GM23338 (cell line): ENCODE results near the gene FAT4. TPM values are rescaled to one million over a fixed set of nuclear protein-coding genes. Genes with fewer than 3 reads are reported as not detected.

Experiments
- ATAC-seq: fragments of 200-7000 bp; cut with Tn5 transposase; 3 replicates; pipeline ENCODE4 v1.9.1; 2020
- DNase-seq: peaks from one replicate; pipeline ENCODE4 v3.0.0-alpha.2; 2015; ENCODE audit warnings: low spot score
- H2AFZ ChIP-seq: fragments of 200-600 bp; sonication (generic); 2 replicates; pipeline ENCODE4 v1.8.0; 2016; ENCODE audit warnings: antibody characterized with exemption, mild to moderate bottlenecking, moderate library complexity
- H3F3A ChIP-seq: fragments of 200-600 bp; sonication (generic); replicated peaks from 2 replicates; pipeline ENCODE4 v1.8.0; 2017; ENCODE audit warnings: antibody characterized with exemption, mixed run types, low read depth
- H3K27ac ChIP-seq: fragments of 200-600 bp; sonication (generic); 2 replicates; pipeline ENCODE4 v1.6.1; 2016; ENCODE audit warnings: low read depth
- H3K27me3 ChIP-seq: fragments of 200-600 bp; sonication (generic); 2 replicates; pipeline ENCODE4 v1.8.0; 2016; ENCODE audit warnings: mild to moderate bottlenecking, mixed run types, moderate library complexity; ENCODE audit not compliant: insufficient read depth
- H3K36me3 ChIP-seq: fragments of 200-600 bp; sonication (generic); 2 replicates; pipeline ENCODE4 v1.8.0; 2016; ENCODE audit warnings: mild to moderate bottlenecking; ENCODE audit not compliant: insufficient read depth
- H3K4me1 ChIP-seq: fragments of 200-600 bp; sonication (generic); 2 replicates; pipeline ENCODE4 v1.8.0; 2016; ENCODE audit warnings: mild to moderate bottlenecking, moderate library complexity; ENCODE audit not compliant: insufficient read depth
- H3K4me2 ChIP-seq: fragments of 200-600 bp; sonication (generic); 2 replicates; pipeline ENCODE4 v1.7.1; 2017; ENCODE audit warnings: mixed run types
- H3K4me3 ChIP-seq: fragments of 200-600 bp; sonication (generic); 2 replicates; pipeline ENCODE4 v1.6.1; 2016; ENCODE audit warnings: mixed run types
- H3K79me2 ChIP-seq: fragments of 200-600 bp; sonication (generic); replicated peaks from 2 replicates; pipeline ENCODE4 v1.8.0; 2017; ENCODE audit warnings: mild to moderate bottlenecking; ENCODE audit not compliant: insufficient read depth
- H3K9me2 ChIP-seq: fragments of 200-600 bp; sonication (generic); 2 replicates; pipeline ENCODE4 v1.8.0; 2017; ENCODE audit not compliant: insufficient read depth
- H4K20me1 ChIP-seq: fragments of 200-600 bp; sonication (generic); replicated peaks from 2 replicates; pipeline ENCODE4 v1.8.0; 2017; ENCODE audit warnings: mild to moderate bottlenecking; ENCODE audit not compliant: insufficient read depth
- H3K27ac Mint-ChIP-seq: 2 replicates; pipeline ENCODE4 v1.8.0; 2020; ENCODE audit warnings: inconsistent platforms, mild to moderate bottlenecking, moderate library complexity, mixed read lengths
- H3K27me3 Mint-ChIP-seq: 3 replicates; pipeline ENCODE4 v1.8.0; 2022; ENCODE audit warnings: low read depth, mild to moderate bottlenecking, moderate library complexity, mixed read lengths, inconsistent platforms; ENCODE audit not compliant: insufficient read depth, poor library complexity
- H3K36me3 Mint-ChIP-seq: 3 replicates; pipeline ENCODE4 v1.8.0; 2021; ENCODE audit warnings: low read depth, mild to moderate bottlenecking, inconsistent platforms, moderate library complexity, mixed read lengths
- H3K4me1 Mint-ChIP-seq: 3 replicates; pipeline ENCODE4 v1.8.0; 2020; ENCODE audit warnings: mild to moderate bottlenecking, inconsistent platforms, mixed read lengths
- H3K4me3 Mint-ChIP-seq: 3 replicates; pipeline ENCODE4 v1.8.0; 2021; ENCODE audit warnings: moderate library complexity, mild to moderate bottlenecking, inconsistent platforms, mixed read lengths
- H3K9me3 Mint-ChIP-seq: 3 replicates; pipeline ENCODE4 v1.8.0; 2020; ENCODE audit warnings: moderate library complexity, mild to moderate bottlenecking, inconsistent platforms, mixed read lengths
- long read RNA-seq: library from polyadenylated mRNA; unstranded; transcript quantifications from one replicate; pipeline ENCODE4 v2.0.0, GENCODE V29; 2020; ENCODE audit not compliant: unreplicated experiment
- polyA plus RNA-seq: library from polyadenylated mRNA; unstranded; fragments of >200 nt; fragmentation: Nextera tagmentation; extraction: Ambion mirVana; gene quantifications from 2 replicates; pipeline ENCODE4 v1.2.1, GENCODE V29; 2016
- total RNA-seq: library from RNA; depleted of rRNA; stranded (reverse); fragments of >200 nt; shearing (Covaris generic); gene quantifications from 2 replicates; pipeline ENCODE4 v1.2.3, GENCODE V29; 2014; rRNA removed
- TF ChIP-seq, protein P1 (sequence below), 2 experiments: fragments of 200-600 bp in 1 of 2; sonication (generic) in 1 of 2; conservative IDR thresholded peaks; 2 replicates each; pipeline versions ENCODE4 v1.5.1 to v1.6.1; 2016 to 2017; ENCODE audit warnings: antibody characterized with exemption in 2 of 2, low read depth in 2 of 2, mild to moderate bottlenecking in 2 of 2, moderate library complexity in 1 of 2
- TF ChIP-seq, protein P2 (sequence below): fragments of 250-450 bp; sonication (Bioruptor Pico); IDR thresholded peaks from 2 replicates; pipeline ENCODE4 v1.5.0; 2020; ENCODE audit warnings: mild to moderate bottlenecking, moderate library complexity

The FAT4 gene, protein sequence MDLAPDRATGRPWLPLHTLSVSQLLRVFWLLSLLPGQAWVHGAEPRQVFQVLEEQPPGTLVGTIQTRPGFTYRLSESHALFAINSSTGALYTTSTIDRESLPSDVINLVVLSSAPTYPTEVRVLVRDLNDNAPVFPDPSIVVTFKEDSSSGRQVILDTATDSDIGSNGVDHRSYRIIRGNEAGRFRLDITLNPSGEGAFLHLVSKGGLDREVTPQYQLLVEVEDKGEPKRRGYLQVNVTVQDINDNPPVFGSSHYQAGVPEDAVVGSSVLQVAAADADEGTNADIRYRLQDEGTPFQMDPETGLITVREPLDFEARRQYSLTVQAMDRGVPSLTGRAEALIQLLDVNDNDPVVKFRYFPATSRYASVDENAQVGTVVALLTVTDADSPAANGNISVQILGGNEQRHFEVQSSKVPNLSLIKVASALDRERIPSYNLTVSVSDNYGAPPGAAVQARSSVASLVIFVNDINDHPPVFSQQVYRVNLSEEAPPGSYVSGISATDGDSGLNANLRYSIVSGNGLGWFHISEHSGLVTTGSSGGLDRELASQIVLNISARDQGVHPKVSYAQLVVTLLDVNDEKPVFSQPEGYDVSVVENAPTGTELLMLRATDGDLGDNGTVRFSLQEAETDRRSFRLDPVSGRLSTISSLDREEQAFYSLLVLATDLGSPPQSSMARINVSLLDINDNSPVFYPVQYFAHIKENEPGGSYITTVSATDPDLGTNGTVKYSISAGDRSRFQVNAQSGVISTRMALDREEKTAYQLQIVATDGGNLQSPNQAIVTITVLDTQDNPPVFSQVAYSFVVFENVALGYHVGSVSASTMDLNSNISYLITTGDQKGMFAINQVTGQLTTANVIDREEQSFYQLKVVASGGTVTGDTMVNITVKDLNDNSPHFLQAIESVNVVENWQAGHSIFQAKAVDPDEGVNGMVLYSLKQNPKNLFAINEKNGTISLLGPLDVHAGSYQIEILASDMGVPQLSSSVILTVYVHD (N-terminal part only)
- 6.1 and 6.8 TPM in 2 replicates for total RNA-seq
- 0.53 and 0.68 TPM in 2 replicates for polyA plus RNA-seq
- long read RNA-seq, result 0 reads

DNA sequence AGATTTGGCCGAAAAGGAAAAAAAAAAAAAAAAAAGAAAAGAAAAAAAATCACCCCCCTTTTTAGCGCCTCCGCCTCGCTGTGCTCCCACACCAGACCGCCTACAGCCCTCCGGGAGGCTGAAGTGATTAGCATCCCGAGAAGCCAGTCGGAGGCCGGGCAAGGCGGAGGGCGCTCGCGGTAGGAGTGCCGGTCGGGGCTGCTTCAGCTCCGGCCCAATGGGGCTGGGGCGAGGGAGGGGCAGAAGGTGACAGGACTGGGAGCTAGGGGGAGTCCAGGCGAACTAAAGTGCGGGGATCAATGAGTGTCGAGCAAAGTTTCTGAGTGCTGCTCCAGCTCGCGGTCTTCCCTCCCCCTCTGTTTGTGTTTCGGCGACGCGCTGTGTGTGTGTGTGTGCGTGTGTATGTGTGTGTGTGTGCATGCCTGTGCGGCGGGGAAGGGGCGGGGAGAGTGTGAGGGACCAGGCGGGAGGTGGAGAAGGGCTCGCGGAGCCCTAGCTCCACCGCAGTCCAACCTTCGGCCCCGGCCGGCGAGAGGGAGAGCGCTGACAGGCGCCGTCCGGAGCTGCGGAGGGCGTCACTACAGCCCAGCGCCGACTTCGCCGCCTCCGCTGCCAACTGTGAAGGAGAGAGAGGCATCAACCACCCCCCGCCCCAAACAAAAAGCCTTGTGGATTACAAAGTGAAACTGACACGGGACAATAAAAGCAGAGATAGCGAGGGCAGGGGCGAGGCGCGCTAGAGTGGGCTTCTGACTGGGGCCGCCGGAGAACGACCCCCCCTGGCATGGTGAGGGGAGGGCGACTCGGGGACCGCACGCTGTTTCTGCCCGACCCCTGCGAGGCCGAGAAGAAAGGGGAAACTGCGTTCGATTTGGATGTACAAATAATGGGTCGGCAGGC lies at the start of gene FAT4:
TSS of gene FAT4 (plus strand) at position 280 of the 900 bp plus-strand sequence. CDS start 1,457 bp downstream, outside the sequence.
- DNase-seq (peak; percentile 94), ATAC-seq (peak; percentile 78)
- peak within 1 kb of the TSS; percentile 98 for H3K4me2 ChIP-seq
- peaks cover 44% of the 10 kb centered on the region for H3K27me3 Mint-ChIP-seq
- no peaks in the 10 kb centered on the region for H3K36me3 Mint-ChIP-seq
- H3K9me2 ChIP-seq, result no peaks in the 10 kb centered on the region
- H3K27me3 ChIP-seq, result peaks cover 35% of the 10 kb centered on the region
- peaks cover 17% of the 10 kb centered on the region for H3K4me1 ChIP-seq
- H3K9me3 Mint-ChIP-seq, result no peaks in the 10 kb centered on the region; the same call in 2 of the 3 replicates
- peak within 1 kb of the TSS; percentile 92 for H3K4me3 ChIP-seq
- TF ChIP-seq, protein P1, sequence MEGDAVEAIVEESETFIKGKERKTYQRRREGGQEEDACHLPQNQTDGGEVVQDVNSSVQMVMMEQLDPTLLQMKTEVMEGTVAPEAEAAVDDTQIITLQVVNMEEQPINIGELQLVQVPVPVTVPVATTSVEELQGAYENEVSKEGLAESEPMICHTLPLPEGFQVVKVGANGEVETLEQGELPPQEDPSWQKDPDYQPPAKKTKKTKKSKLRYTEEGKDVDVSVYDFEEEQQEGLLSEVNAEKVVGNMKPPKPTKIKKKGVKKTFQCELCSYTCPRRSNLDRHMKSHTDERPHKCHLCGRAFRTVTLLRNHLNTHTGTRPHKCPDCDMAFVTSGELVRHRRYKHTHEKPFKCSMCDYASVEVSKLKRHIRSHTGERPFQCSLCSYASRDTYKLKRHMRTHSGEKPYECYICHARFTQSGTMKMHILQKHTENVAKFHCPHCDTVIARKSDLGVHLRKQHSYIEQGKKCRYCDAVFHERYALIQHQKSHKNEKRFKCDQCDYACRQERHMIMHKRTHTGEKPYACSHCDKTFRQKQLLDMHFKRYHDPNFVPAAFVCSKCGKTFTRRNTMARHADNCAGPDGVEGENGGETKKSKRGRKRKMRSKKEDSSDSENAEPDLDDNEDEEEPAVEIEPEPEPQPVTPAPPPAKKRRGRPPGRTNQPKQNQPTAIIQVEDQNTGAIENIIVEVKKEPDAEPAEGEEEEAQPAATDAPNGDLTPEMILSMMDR (conservative IDR thresholded peaks at IDR 0.05; ENCODE audit: low read depth in 2 of 2), result 0 out of 4 replicates have a peak, but pooled peaks of 1 of the 2 experiments have one; percentile 11
- TF ChIP-seq, protein P2, sequence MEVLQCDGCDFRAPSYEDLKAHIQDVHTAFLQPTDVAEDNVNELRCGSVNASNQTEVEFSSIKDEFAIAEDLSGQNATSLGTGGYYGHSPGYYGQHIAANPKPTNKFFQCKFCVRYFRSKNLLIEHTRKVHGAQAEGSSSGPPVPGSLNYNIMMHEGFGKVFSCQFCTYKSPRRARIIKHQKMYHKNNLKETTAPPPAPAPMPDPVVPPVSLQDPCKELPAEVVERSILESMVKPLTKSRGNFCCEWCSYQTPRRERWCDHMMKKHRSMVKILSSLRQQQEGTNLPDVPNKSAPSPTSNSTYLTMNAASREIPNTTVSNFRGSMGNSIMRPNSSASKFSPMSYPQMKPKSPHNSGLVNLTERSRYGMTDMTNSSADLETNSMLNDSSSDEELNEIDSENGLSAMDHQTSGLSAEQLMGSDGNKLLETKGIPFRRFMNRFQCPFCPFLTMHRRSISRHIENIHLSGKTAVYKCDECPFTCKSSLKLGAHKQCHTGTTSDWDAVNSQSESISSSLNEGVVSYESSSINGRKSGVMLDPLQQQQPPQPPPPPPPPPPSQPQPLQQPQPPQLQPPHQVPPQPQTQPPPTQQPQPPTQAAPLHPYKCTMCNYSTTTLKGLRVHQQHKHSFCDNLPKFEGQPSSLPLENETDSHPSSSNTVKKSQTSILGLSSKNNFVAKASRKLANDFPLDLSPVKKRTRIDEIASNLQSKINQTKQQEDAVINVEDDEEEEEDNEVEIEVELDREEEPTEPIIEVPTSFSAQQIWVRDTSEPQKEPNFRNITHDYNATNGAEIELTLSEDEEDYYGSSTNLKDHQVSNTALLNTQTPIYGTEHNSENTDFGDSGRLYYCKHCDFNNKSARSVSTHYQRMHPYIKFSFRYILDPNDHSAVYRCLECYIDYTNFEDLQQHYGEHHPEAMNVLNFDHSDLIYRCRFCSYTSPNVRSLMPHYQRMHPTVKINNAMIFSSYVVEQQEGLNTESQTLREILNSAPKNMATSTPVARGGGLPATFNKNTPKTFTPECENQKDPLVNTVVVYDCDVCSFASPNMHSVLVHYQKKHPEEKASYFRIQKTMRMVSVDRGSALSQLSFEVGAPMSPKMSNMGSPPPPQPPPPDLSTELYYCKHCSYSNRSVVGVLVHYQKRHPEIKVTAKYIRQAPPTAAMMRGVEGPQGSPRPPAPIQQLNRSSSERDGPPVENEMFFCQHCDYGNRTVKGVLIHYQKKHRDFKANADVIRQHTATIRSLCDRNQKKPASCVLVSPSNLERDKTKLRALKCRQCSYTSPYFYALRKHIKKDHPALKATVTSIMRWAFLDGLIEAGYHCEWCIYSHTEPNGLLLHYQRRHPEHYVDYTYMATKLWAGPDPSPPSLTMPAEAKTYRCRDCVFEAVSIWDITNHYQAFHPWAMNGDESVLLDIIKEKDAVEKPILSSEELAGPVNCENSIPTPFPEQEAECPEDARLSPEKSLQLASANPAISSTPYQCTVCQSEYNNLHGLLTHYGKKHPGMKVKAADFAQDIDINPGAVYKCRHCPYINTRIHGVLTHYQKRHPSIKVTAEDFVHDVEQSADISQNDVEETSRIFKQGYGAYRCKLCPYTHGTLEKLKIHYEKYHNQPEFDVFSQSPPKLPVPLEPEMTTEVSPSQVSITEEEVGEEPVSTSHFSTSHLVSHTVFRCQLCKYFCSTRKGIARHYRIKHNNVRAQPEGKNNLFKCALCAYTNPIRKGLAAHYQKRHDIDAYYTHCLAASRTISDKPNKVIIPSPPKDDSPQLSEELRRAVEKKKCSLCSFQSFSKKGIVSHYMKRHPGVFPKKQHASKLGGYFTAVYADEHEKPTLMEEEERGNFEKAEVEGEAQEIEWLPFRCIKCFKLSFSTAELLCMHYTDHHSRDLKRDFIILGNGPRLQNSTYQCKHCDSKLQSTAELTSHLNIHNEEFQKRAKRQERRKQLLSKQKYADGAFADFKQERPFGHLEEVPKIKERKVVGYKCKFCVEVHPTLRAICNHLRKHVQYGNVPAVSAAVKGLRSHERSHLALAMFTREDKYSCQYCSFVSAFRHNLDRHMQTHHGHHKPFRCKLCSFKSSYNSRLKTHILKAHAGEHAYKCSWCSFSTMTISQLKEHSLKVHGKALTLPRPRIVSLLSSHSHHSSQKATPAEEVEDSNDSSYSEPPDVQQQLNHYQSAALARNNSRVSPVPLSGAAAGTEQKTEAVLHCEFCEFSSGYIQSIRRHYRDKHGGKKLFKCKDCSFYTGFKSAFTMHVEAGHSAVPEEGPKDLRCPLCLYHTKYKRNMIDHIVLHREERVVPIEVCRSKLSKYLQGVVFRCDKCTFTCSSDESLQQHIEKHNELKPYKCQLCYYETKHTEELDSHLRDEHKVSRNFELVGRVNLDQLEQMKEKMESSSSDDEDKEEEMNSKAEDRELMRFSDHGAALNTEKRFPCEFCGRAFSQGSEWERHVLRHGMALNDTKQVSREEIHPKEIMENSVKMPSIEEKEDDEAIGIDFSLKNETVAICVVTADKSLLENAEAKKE, result no peak
- peak within 1 kb of the TSS; percentile 95 for H3K4me3 Mint-ChIP-seq
- no peaks in the 10 kb centered on the region; the same call in 1 of the 2 replicates for H3F3A ChIP-seq
- peak within 1 kb of the TSS; percentile 97 for H2AFZ ChIP-seq
- no peak within 1 kb of the TSS for H3K27ac ChIP-seq
- no peak within 1 kb of the TSS for H3K27ac Mint-ChIP-seq
- H3K79me2 ChIP-seq, result no peaks in the 10 kb centered on the region
- no peaks in the 10 kb centered on the region for H3K36me3 ChIP-seq
- H3K4me1 Mint-ChIP-seq, result peaks cover 22% of the 10 kb centered on the region
- H4K20me1 ChIP-seq, result 0 out of 2 replicates have a peak, but pooled peaks cover 3% of the 10 kb centered on the region
